Liver (tissue), 9 donors: ENCODE data around the gene LTV1. TPM values are rescaled to one million over a fixed set of nuclear protein-coding genes. Genes with fewer than 3 reads are reported as not detected.

Experiments used
- DNase-seq: peaks from one replicate; pipeline ENCODE4 v3.0.0-alpha.2; 2017; ENCODE audit warnings: low spot score
- H3K27ac ChIP-seq, 2 donors: one replicate each; pipeline ENCODE4 v1.7.0; 2013; ENCODE audit warnings: inconsistent platforms in 2 of 2, low read length in 2 of 2, control low read depth in 1 of 2, low read depth in 1 of 2, mild to moderate bottlenecking in 1 of 2
- H3K27me3 ChIP-seq, 4 donors: one replicate each; pipeline versions ENCODE4 v1.6.1 to v1.7.0; 2013; ENCODE audit warnings: low read length in 3 of 4, inconsistent platforms in 1 of 4, mild to moderate bottlenecking in 1 of 4, moderate library complexity in 1 of 4; ENCODE audit not compliant: control insufficient read depth in 4 of 4, insufficient read depth in 4 of 4
- H3K36me3 ChIP-seq, 4 donors: one replicate each; pipeline versions ENCODE4 v1.6.1 to v1.7.0; 2013; ENCODE audit warnings: low read length in 3 of 4, mild to moderate bottlenecking in 3 of 4, low read depth in 1 of 4, moderate library complexity in 1 of 4; ENCODE audit not compliant: control insufficient read depth in 4 of 4, insufficient read depth in 3 of 4
- H3K4me1 ChIP-seq, 4 donors: one replicate each; pipeline versions ENCODE4 v1.6.1 to v1.7.0; 2013; ENCODE audit warnings: low read length in 3 of 4, mild to moderate bottlenecking in 3 of 4, moderate library complexity in 1 of 4; ENCODE audit not compliant: control insufficient read depth in 4 of 4, insufficient read depth in 4 of 4
- H3K4me3 ChIP-seq, 3 donors: one replicate each; pipeline versions ENCODE4 v1.6.1 to v1.7.0; 2013; ENCODE audit warnings: low read length in 3 of 3, control low read depth in 1 of 3, low read depth in 1 of 3, mild to moderate bottlenecking in 1 of 3
- H3K9ac ChIP-seq, 2 donors: one replicate each; pipeline ENCODE4 v1.7.0; 2013; ENCODE audit warnings: low read length in 2 of 2, mild to moderate bottlenecking in 2 of 2, moderate library complexity in 2 of 2, control low read depth in 1 of 2, low read depth in 1 of 2
- H3K9me3 ChIP-seq, 4 donors: one replicate each; pipeline versions ENCODE4 v1.6.1 to v1.7.0; 2013; ENCODE audit warnings: low read length in 3 of 4; ENCODE audit not compliant: control insufficient read depth in 4 of 4
- ATF3 ChIP-seq: IDR thresholded peaks from 2 replicates; pipeline ENCODE4 v1.6.1; 2016; ENCODE audit warnings: antibody characterized with exemption
- CTCF ChIP-seq: fragments of 150-350 bp; IDR thresholded peaks from 2 replicates; pipeline ENCODE4 v1.5.1; 2017; ENCODE audit warnings: improper control_type of control experiment, low read depth, low read length; ENCODE audit not compliant: missing input control
- EGR1 ChIP-seq, 2 donors: IDR thresholded peaks; 2 replicates each; pipeline ENCODE4 v1.6.1; 2016 to 2018; ENCODE audit warnings: antibody characterized with exemption in 2 of 2, low read depth in 2 of 2
- FOXA1 ChIP-seq: IDR thresholded peaks from 2 replicates; pipeline ENCODE4 v1.6.1; 2016; ENCODE audit warnings: antibody characterized with exemption
- FOXA2 ChIP-seq: IDR thresholded peaks from 2 replicates; pipeline ENCODE4 v1.6.1; 2016; ENCODE audit warnings: antibody characterized with exemption
- GABPA ChIP-seq, 2 donors: IDR thresholded peaks in 1 of 2; conservative IDR thresholded peaks in 1 of 2; 2 replicates each; pipeline ENCODE4 v1.6.1; 2016; ENCODE audit warnings: antibody characterized with exemption in 2 of 2, mild to moderate bottlenecking in 1 of 2, moderate library complexity in 1 of 2
- HNF4A ChIP-seq, 2 donors: conservative IDR thresholded peaks; 2 replicates each; pipeline ENCODE4 v1.6.1; 2016; ENCODE audit warnings: antibody characterized with exemption in 2 of 2, mild to moderate bottlenecking in 2 of 2
- HNF4G ChIP-seq: IDR thresholded peaks from 2 replicates; pipeline ENCODE4 v1.6.1; 2016; ENCODE audit warnings: antibody characterized with exemption
- JUND ChIP-seq, 2 donors: IDR thresholded peaks; 2 replicates each; pipeline ENCODE4 v1.6.1; 2016; ENCODE audit warnings: antibody characterized with exemption in 2 of 2
- MAX ChIP-seq: IDR thresholded peaks from 2 replicates; pipeline ENCODE4 v1.6.1; 2016; ENCODE audit warnings: antibody characterized with exemption
- NR2F2 ChIP-seq: IDR thresholded peaks from 2 replicates; pipeline ENCODE4 v1.6.1; 2016; ENCODE audit warnings: antibody characterized with exemption
- RAD21 ChIP-seq, 2 donors: IDR thresholded peaks; 2 replicates each; pipeline ENCODE4 v1.6.1; 2016; ENCODE audit warnings: antibody characterized with exemption in 2 of 2, mild to moderate bottlenecking in 2 of 2
- REST ChIP-seq: IDR thresholded peaks from 2 replicates; pipeline ENCODE4 v1.6.1; 2016; ENCODE audit warnings: antibody characterized with exemption, mild to moderate bottlenecking
- RXRA ChIP-seq, 2 donors: IDR thresholded peaks; 2 replicates each; pipeline ENCODE4 v1.6.1; 2017 to 2018; ENCODE audit warnings: antibody characterized with exemption in 2 of 2, mild to moderate bottlenecking in 1 of 2
- SP1 ChIP-seq: IDR thresholded peaks from 2 replicates; pipeline ENCODE4 v1.6.1; 2018; ENCODE audit warnings: antibody characterized with exemption, mild to moderate bottlenecking
- TAF1 ChIP-seq: conservative IDR thresholded peaks from 2 replicates; pipeline ENCODE4 v1.6.1; 2016; ENCODE audit warnings: antibody characterized with exemption, mild to moderate bottlenecking
- YY1 ChIP-seq: IDR thresholded peaks from 2 replicates; pipeline ENCODE4 v1.6.1; 2016; ENCODE audit warnings: antibody characterized with exemption, mild to moderate bottlenecking
- ZBTB33 ChIP-seq: IDR thresholded peaks from 2 replicates; pipeline ENCODE4 v1.6.1; 2016; ENCODE audit warnings: antibody characterized with exemption
- WGBS: extraction: QIAGEN DNeasy Blood & Tissue Kit; methylation state at CpG from one replicate; pipeline ENCODE4 v1.1.7; 2013; 5-methylcytosine and 5-hydroxymethylcytosine counted together
- polyA plus RNA-seq, 2 donors: library from polyadenylated mRNA; stranded (reverse) in 1 of 2; unstranded in 1 of 2; fragments of 200-250 nt in 1 of 2; fragments of >200 nt in 1 of 2; fragmentation: Nextera tagmentation in 1 of 2; extraction: Ambion mirVana in 1 of 2; gene quantifications; one replicate each; pipeline versions ENCODE4 v1.2.1 to v1.2.3, GENCODE V29; 2013 to 2015
- total RNA-seq, 2 donors: library from RNA; depleted of rRNA; stranded (reverse); fragments of >200 nt; gene quantifications; one replicate each; pipeline ENCODE4 v1.2.3, GENCODE V29; 2014
- donor health status: healthy.
- donor health status: healthy.
- donor health status: healthy.
- donor health status: healthy.
- donor health status: healthy.

LTV1 gene
- total and polyA plus RNA-seq, 4 donors = 8.7 to 14.5 (median 13.1) TPM

GRCh38 chr6:143885116-143885515 lies 42.0 kb downstream of the LTV1 start:
- no peak for TF ChIP-seq JUND (IDR thresholded peaks at IDR 0.05)
- TF ChIP-seq YY1 = no peak
- no peak for TF ChIP-seq HNF4G
- TF ChIP-seq SP1 = no peak
- no peak for TF ChIP-seq RXRA (IDR thresholded peaks at IDR 0.05)
- no peak for TF ChIP-seq CTCF
- no peak for TF ChIP-seq EGR1 (IDR thresholded peaks at IDR 0.05; ENCODE audit: low read depth in 2 of 2)
- no peak for TF ChIP-seq ATF3
- no peak for TF ChIP-seq MAX
- no peak for TF ChIP-seq FOXA2
- TF ChIP-seq ZBTB33 = no peak
- TF ChIP-seq HNF4A (conservative IDR thresholded peaks at IDR 0.05) = no peak
- no peak for TF ChIP-seq GABPA (IDR thresholded peaks at IDR 0.05 in 1 of 2, conservative IDR thresholded peaks at IDR 0.05 in 1 of 2)
- TF ChIP-seq REST = no peak
- Histone ChIP-seq H3K9me3 (no peaks in the 10 kb centered on the region), H3K36me3 (no peaks in the 10 kb centered on the region), H3K4me3 (no peak overlapping the region), H3K9ac (no peak overlapping the region), H3K27ac (no peak overlapping the region), H3K4me1 (no peaks in the 10 kb centered on the region), H3K27me3 (no peaks in the 10 kb centered on the region)
- 100% methylated on average over 1 of the region's 1 CpG for WGBS
- DNase-seq = no peak

- Histone ChIP-seq H3K9me3 (no peaks in the 10 kb centered on the region), H3K4me3 (no peak overlapping the region), H3K36me3 (no peaks in the 10 kb centered on the region), H3K27ac (no peak overlapping the region), H3K27me3 (no peaks in the 10 kb centered on the region), H3K9ac (no peak overlapping the region), H3K4me1 (no peaks in the 10 kb centered on the region)
- WGBS = 99% methylated on average over 1 of the region's 1 CpG
- no peak for TF ChIP-seq HNF4A (conservative IDR thresholded peaks at IDR 0.05)
- no peak for TF ChIP-seq RAD21 (IDR thresholded peaks at IDR 0.05)
- no peak for TF ChIP-seq ATF3
- no peak for TF ChIP-seq EGR1 (IDR thresholded peaks at IDR 0.05; ENCODE audit: low read depth in 2 of 2)
- TF ChIP-seq CTCF = no peak
- no peak for TF ChIP-seq FOXA1
- no peak for TF ChIP-seq TAF1
- no peak for TF ChIP-seq HNF4G
- no peak for TF ChIP-seq ZBTB33
- no peak for TF ChIP-seq SP1
- TF ChIP-seq NR2F2 = no peak
- no peak for TF ChIP-seq GABPA (IDR thresholded peaks at IDR 0.05 in 1 of 2, conservative IDR thresholded peaks at IDR 0.05 in 1 of 2)
- DNase-seq = no peak
Measured at GRCh38 chr6:143894655-143895054, 51.5 kb downstream of the LTV1 start.
